NCI-H1105 (cell line): ENCODE data around the gene CST9.
"Not testable (repeated sequence)": the region's sequence is repeated elsewhere in the genome, so short reads cannot be mapped to it uniquely, and the experiment has no call there.

Experiments used
- DNase-seq: peaks from one replicate; lab custom pipeline; 2025; lab: John Stamatoyannopoulos, UW

The CST9 gene

GRCh38 chr20:23623666-23624323 is 18.1 kb upstream of the CST9 start:
- DNase-seq: no peak

- DNase-seq: no peak
These were observed 17.2 kb upstream of the CST9 start for GRCh38 chr20:23622839-23623343.

GRCh38 chr20:23622401-23622800 is 16.7 kb upstream of the CST9 start:
- DNase-seq: not testable (repeated sequence)

- DNase-seq: not testable (repeated sequence)
These were observed 15.1 kb upstream of the CST9 start for GRCh38 chr20:23620670-23621386.

- DNase-seq: no peak
These were observed 8.4 kb upstream of the CST9 start for GRCh38 chr20:23614163-23614562.

GRCh38 chr20:23613676-23614075 is 8.0 kb upstream of the CST9 start:
- DNase-seq: no peak

- DNase-seq: no peak
These were observed 6.7 kb upstream of the CST9 start for GRCh38 chr20:23612396-23612795.

GRCh38 chr20:23609486-23610109 is 3.9 kb upstream of the CST9 start:
- DNase-seq: no peak

- DNase-seq: no peak
These were observed 2.6 kb upstream of the CST9 start for GRCh38 chr20:23608251-23608846.

GRCh38 chr20:23607497-23608245 is 2.0 kb upstream of the CST9 start:
- DNase-seq: no peak

GRCh38 chr20:23606652-23607049 is 934 bp upstream of the CST9 start:
- DNase-seq: peak; percentile 64

- no peak for DNase-seq
These were observed 1.4 kb downstream of the CST9 start for GRCh38 chr20:23604306-23604705.

- DNase-seq: no peak
These were observed 2.4 kb downstream of the CST9 start for GRCh38 chr20:23603321-23603720.

GRCh38 chr20:23602699-23603098 is 3.0 kb downstream of the CST9 start:
- no peak for DNase-seq

GRCh38 chr20:23602241-23602640 is 3.5 kb downstream of the CST9 start:
- no peak for DNase-seq

GRCh38 chr20:23601715-23602114 is 4.0 kb downstream of the CST9 start:
- DNase-seq: no peak

- no peak for DNase-seq
These were observed 7.2 kb downstream of the CST9 start for GRCh38 chr20:23598481-23598880.

GRCh38 chr20:23596579-23597250 is 9.0 kb downstream of the CST9 start:
- no peak for DNase-seq

- DNase-seq: no peak
These were observed 9.8 kb downstream of the CST9 start for GRCh38 chr20:23595941-23596340.

GRCh38 chr20:23588434-23589403 is 17.0 kb downstream of the CST9 start:
- no peak for DNase-seq
